DMS53 treated with DMSO at 0.1 percent for 48 hours (cell line): ENCODE data around the gene SLC2A9.

Experiments used
- DNase-seq: peaks from one replicate; lab custom pipeline; 2025; ENCODE audit not compliant: unreplicated experiment; lab: John Stamatoyannopoulos, UW

Gene SLC2A9

GRCh38 chr4:9894644-9895332 lies 126.5 kb downstream of the SLC2A9 start:
- DNase-seq, result no peak

- DNase-seq, result no peak
These were observed 127.8 kb downstream of the SLC2A9 start for GRCh38 chr4:9893329-9894108.

GRCh38 chr4:9891740-9892139 lies 129.6 kb downstream of the SLC2A9 start:
- DNase-seq, result no peak

GRCh38 chr4:9891056-9891455 lies 130.2 kb downstream of the SLC2A9 start:
- DNase-seq, result no peak

GRCh38 chr4:9889306-9889705 lies 132.0 kb downstream of the SLC2A9 start:
- no peak for DNase-seq

GRCh38 chr4:9885958-9886357 lies 135.3 kb downstream of the SLC2A9 start:
- DNase-seq, result no peak

GRCh38 chr4:9880406-9881197 lies 140.7 kb downstream of the SLC2A9 start:
- no peak for DNase-seq

- no peak for DNase-seq
These were observed 144.2 kb downstream of the SLC2A9 start for GRCh38 chr4:9877123-9877522.

GRCh38 chr4:9875516-9875915 lies 145.8 kb downstream of the SLC2A9 start:
- DNase-seq, result no peak

- DNase-seq, result no peak
These were observed 146.9 kb downstream of the SLC2A9 start for GRCh38 chr4:9874385-9874784.

- no peak for DNase-seq
These were observed 151.0 kb downstream of the SLC2A9 start for GRCh38 chr4:9870165-9870790.

- DNase-seq, result no peak
These were observed 153.4 kb downstream of the SLC2A9 start for GRCh38 chr4:9867751-9868425.

- no peak for DNase-seq
These were observed 154.4 kb downstream of the SLC2A9 start for GRCh38 chr4:9866931-9867330.

- DNase-seq, result no peak
These were observed 159.7 kb downstream of the SLC2A9 start for GRCh38 chr4:9861561-9861960.

GRCh38 chr4:9859810-9860209 lies 161.5 kb downstream of the SLC2A9 start:
- DNase-seq, result no peak

- DNase-seq, result no peak
These were observed 171.8 kb downstream of the SLC2A9 start for GRCh38 chr4:9849538-9849920.

GRCh38 chr4:9847968-9848748 lies 173.1 kb downstream of the SLC2A9 start:
- DNase-seq, result no peak

GRCh38 chr4:9845791-9846493 lies 175.4 kb downstream of the SLC2A9 start:
- DNase-seq, result no peak

GRCh38 chr4:9841072-9841471 lies 180.2 kb downstream of the SLC2A9 start:
- DNase-seq, result no peak
